Loucy (cell line): ENCODE measurements around the gene CLEC12A.
"Not testable (repeated sequence)": the region's sequence is repeated elsewhere in the genome, so short reads cannot be mapped to it uniquely, and the experiment has no call there.

Experiments
- H2AFZ ChIP-seq: fragments of 200-600 bp; sonication (generic); 2 replicates; pipeline ENCODE4 v1.6.0; 2016; ENCODE audit warnings: antibody characterized with exemption, mild to moderate bottlenecking, low read length, moderate library complexity
- H3F3A ChIP-seq: fragments of 200-600 bp; 2 replicates; pipeline ENCODE4 v1.6.0; 2016; ENCODE audit warnings: antibody characterized with exemption, low read depth, mild to moderate bottlenecking
- H3K27me3 ChIP-seq: fragments of 200-600 bp; sonication (generic); 2 replicates; pipeline ENCODE4 v1.6.1; 2014; ENCODE audit warnings: low read length, mild to moderate bottlenecking; ENCODE audit not compliant: insufficient read depth, poor library complexity, severe bottlenecking
- H3K36me3 ChIP-seq: fragments of 200-600 bp; sonication (generic); 2 replicates; pipeline ENCODE4 v1.6.1; 2016; ENCODE audit warnings: low read length; ENCODE audit not compliant: insufficient read depth
- H3K4me1 ChIP-seq: fragments of 200-600 bp; sonication (generic); 2 replicates; pipeline ENCODE4 v1.5.1; 2014; ENCODE audit warnings: low read length, mild to moderate bottlenecking; ENCODE audit not compliant: insufficient read depth, poor library complexity, severe bottlenecking
- H3K4me2 ChIP-seq: fragments of 200-600 bp; sonication (generic); 2 replicates; pipeline ENCODE4 v1.6.0; 2014; ENCODE audit warnings: antibody characterized with exemption, low read length, low read depth, mild to moderate bottlenecking; ENCODE audit not compliant: poor library complexity, severe bottlenecking
- H3K4me3 ChIP-seq: fragments of 200-600 bp; sonication (generic); 2 replicates; pipeline ENCODE4 v1.5.1; 2014; ENCODE audit warnings: low read length, mild to moderate bottlenecking, mixed read lengths; ENCODE audit not compliant: poor library complexity, severe bottlenecking
- H3K79me2 ChIP-seq: fragments of 200-600 bp; sonication (generic); 2 replicates; pipeline ENCODE4 v1.6.1; 2014; ENCODE audit warnings: low read length; ENCODE audit not compliant: insufficient read depth
- H3K9ac ChIP-seq: fragments of 200-600 bp; sonication (generic); 2 replicates; pipeline ENCODE4 v1.6.0; 2014; ENCODE audit warnings: mild to moderate bottlenecking, low read depth, low read length, moderate library complexity; ENCODE audit not compliant: poor library complexity, severe bottlenecking
- H3K9me2 ChIP-seq: fragments of 200-600 bp; sonication (generic); replicated peaks from 2 replicates; pipeline ENCODE4 v1.6.1; 2016; ENCODE audit warnings: low read depth, low read length, mixed read lengths
- H3K9me3 ChIP-seq: fragments of 200-600 bp; sonication (generic); 2 replicates; pipeline ENCODE4 v1.6.1; 2014; ENCODE audit warnings: mild to moderate bottlenecking, antibody characterized with exemption, low read length, low read depth; ENCODE audit not compliant: insufficient read depth
- H4K20me1 ChIP-seq: fragments of 200-600 bp; sonication (generic); 2 replicates; pipeline ENCODE4 v1.6.0; 2014; ENCODE audit warnings: antibody characterized with exemption, low read length, mild to moderate bottlenecking; ENCODE audit not compliant: insufficient read depth, poor library complexity, severe bottlenecking
- EZH2phosphoT487 ChIP-seq: fragments of 200-600 bp; IDR thresholded peaks from 2 replicates; pipeline ENCODE4 v1.6.1; 2018; ENCODE audit warnings: antibody characterized with exemption, mild to moderate bottlenecking, moderate library complexity, borderline replicate concordance
- TF ChIP-seq, protein P1 (sequence below): fragments of 200-600 bp; sonication (generic); conservative IDR thresholded peaks from 2 replicates; pipeline ENCODE4 v1.5.1; 2014; ENCODE audit warnings: mild to moderate bottlenecking, antibody characterized with exemption, low read length

The CLEC12A gene

DNA sequence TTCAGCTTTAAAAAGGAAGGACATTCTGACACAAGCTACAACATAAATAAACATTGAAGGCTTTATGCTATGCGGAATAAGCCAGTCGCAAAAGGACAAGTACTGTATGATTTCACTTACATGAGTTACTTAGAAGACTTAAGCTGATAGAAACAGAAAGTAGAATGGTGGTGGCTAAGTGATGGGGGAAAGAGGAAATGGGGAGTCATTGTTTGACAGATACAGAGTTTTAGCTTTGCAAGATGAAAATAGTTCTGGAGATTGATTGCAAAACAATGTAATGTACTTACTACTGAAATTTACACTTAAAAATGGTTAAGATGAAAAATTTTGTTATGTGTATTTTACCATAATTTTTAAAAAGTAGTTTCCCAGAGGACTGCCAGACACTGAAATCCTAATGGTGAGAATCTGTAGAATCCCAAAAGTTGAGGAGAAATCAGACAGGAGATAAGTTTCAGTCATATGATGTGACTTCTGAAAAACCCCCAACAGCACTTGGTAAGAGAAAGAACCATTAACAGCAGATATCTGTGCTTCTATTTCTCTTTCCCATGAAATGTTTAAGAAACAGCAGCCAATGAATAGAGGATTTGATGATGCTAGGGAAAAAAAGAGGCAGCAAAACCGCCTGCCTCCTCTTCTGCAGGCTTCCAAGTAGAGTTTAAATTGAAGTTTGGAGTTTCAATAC lies 22.5 kb upstream of the CLEC12A start:
- 0 out of 2 replicates have a peak, but pooled peaks cover 2% of the 10 kb centered on the region for H3F3A ChIP-seq
- no peak overlapping the region; the same call in 1 of the 2 replicates for H2AFZ ChIP-seq
- H3K79me2 ChIP-seq = no peaks in the 10 kb centered on the region
- peaks cover 52% of the 10 kb centered on the region for H3K4me1 ChIP-seq
- peak overlapping the region; percentile 42 for H3K4me2 ChIP-seq
- no peaks in the 10 kb centered on the region for H3K36me3 ChIP-seq
- H3K9ac ChIP-seq = peak overlapping the region; percentile 17
- TF ChIP-seq EZH2phosphoT487 = no peak
- TF ChIP-seq, protein P1, sequence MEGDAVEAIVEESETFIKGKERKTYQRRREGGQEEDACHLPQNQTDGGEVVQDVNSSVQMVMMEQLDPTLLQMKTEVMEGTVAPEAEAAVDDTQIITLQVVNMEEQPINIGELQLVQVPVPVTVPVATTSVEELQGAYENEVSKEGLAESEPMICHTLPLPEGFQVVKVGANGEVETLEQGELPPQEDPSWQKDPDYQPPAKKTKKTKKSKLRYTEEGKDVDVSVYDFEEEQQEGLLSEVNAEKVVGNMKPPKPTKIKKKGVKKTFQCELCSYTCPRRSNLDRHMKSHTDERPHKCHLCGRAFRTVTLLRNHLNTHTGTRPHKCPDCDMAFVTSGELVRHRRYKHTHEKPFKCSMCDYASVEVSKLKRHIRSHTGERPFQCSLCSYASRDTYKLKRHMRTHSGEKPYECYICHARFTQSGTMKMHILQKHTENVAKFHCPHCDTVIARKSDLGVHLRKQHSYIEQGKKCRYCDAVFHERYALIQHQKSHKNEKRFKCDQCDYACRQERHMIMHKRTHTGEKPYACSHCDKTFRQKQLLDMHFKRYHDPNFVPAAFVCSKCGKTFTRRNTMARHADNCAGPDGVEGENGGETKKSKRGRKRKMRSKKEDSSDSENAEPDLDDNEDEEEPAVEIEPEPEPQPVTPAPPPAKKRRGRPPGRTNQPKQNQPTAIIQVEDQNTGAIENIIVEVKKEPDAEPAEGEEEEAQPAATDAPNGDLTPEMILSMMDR = no peak
- H4K20me1 ChIP-seq = no peaks in the 10 kb centered on the region
- no peaks in the 10 kb centered on the region for H3K27me3 ChIP-seq
- H3K4me3 ChIP-seq = no peak overlapping the region
- no peaks in the 10 kb centered on the region for H3K9me2 ChIP-seq
- H3K9me3 ChIP-seq = no peaks in the 10 kb centered on the region

DNA sequence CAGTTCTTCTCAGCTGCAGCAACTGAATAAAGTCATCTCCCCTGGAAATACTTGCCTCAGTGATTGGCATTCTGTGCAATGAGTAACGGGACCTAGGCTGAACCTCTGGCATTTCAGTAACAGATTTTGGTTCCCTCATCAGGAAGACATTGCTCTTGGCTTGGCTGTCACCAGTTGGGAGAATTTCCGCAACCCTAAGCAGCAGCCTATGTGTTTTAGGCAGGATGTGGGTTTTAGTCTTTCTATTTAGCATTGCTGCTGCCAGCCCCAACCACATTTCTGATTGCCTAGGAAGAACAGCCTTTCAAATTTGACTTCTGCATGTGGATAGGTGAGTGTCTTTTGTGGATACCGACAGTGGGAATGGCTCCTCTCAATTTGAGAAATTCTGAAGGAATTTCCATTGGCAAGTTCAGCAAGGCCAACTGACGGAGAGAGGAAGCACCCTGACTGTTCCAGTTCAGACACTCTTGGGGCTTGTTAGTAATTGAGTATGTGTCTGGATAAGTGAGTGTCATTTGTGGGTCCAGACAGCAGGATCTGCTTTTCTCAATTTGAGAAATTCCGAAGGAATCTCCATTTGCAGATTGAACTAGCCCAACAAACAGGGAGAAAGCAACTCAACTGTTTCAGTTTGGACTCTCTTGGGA lies 20.1 kb upstream of the CLEC12A start:
- peaks cover 41% of the 10 kb centered on the region for H3K4me1 ChIP-seq
- H3K4me3 ChIP-seq = peak overlapping the region; percentile 68
- H3K36me3 ChIP-seq = no peaks in the 10 kb centered on the region
- H3K9ac ChIP-seq = peak overlapping the region; percentile 71
- H2AFZ ChIP-seq = no peak overlapping the region
- no peaks in the 10 kb centered on the region for H4K20me1 ChIP-seq
- H3K9me3 ChIP-seq = no peaks in the 10 kb centered on the region
- no peaks in the 10 kb centered on the region for H3K79me2 ChIP-seq
- TF ChIP-seq, protein P1 = no peak
- TF ChIP-seq EZH2phosphoT487 = no peak
- no peaks in the 10 kb centered on the region for H3K27me3 ChIP-seq
- peak overlapping the region; percentile 81 for H3K4me2 ChIP-seq
- no peaks in the 10 kb centered on the region for H3K9me2 ChIP-seq
- H3F3A ChIP-seq = 0 out of 2 replicates have a peak, but pooled peaks cover 2% of the 10 kb centered on the region

DNA sequence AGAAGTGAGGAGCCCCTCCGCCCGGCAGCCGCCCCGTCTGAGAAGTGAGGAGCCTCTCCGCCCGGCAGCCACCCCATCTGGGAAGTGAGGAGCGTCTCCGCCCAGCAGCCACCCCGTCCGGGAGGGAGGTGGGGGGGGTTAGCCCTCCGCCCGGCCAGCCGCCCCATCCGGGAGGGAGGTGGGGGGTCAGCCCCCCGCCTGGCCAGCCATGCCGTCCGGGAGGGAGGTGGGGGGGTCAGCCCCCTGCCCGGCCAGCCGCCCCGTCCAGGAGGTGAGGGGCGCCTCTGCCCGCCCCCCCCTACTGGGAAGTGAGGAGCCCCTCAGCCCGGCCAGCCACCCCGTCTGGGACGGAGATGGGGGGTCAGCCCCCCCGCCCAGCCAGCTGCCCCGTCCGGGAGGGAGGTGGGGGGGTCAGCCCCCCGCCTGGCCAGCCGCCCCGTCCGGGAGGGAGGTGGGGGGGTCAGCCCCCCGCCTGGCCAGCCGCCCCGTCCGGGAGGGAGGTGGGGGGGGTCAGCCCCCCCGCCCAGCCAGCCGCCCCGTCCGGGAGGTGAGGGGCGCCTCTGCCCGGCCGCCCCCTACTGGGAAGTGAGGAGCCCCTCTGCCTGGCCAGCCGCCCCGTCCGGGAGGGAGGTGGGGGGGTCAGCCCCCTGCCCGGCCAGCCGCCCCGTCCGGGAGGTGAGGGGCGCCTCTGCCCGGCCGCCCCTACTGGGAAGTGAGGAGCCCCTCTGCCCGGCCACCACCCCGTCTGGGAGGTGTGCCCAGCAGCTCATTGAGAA lies 18.1 kb upstream of the CLEC12A start:
- H3K36me3 ChIP-seq, H4K20me1 ChIP-seq, H3K4me3 ChIP-seq, H3K79me2 ChIP-seq, H3K27me3 ChIP-seq, H2AFZ ChIP-seq, H3K9me2 ChIP-seq, H3K9ac ChIP-seq, H3K4me2 ChIP-seq, H3K9me3 ChIP-seq, H3F3A ChIP-seq: not testable (repeated sequence)
- peaks cover 44% of the 10 kb centered on the region for H3K4me1 ChIP-seq
